ENCODE results near the gene DDX56. TPM values are rescaled to one million over a fixed set of nuclear protein-coding genes. Genes with fewer than 3 reads are reported as not detected.

DDX56 gene
- total RNA-seq, 6 experiments from 2014 or later = 31.8 to 42.2 (median 36.5) TPM

DNA sequence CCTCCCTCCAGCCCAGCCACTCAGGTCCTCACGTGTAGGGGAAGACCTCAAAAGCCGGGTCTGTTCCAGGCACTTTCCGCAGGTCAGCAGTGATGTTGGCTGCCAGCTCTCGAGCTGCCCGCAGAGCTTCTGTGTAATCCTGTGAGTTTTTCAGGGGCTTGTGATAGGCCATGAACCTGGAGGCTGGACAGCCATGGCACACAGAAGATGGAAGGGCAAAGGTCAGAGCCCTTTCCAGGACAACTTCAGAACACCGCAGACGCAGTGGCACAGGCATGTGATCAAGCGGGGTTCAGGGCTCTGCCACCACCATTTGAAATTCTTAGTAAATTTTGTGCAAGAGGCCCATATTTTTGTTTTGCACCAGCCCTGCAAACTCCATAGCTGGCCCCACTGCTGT lies 56.5 kb downstream of the DDX56 start:
- DNase-seq (peak in 1 of 3 donors; percentile 60), ATAC-seq (peak; percentile 37 to 85 (median 78))
- H3K4me3 ChIP-seq = no peak overlapping the region
- no peak for TF ChIP-seq CTCF (IDR thresholded peaks at IDR 0.05)
- TF ChIP-seq POLR2A (IDR thresholded peaks at IDR 0.05) = no peak
- H3K27me3 ChIP-seq = no peaks in the 10 kb centered on the region
- H3K4me1 ChIP-seq = peaks cover 0 to 8% (median 4%) of the 10 kb centered on the region in 4 donors
- H3K36me3 ChIP-seq = peaks cover 0 to 82% (median 18%) of the 10 kb centered on the region in 4 donors
- H3K27ac ChIP-seq = peak overlapping the region in 1 of 3 donors; percentile 31
- intact Hi-C loops (cut with DNase I) = no loop called here
- 33% methylated on average over 3 of the region's 8 CpGs for WGBS (ENCODE audit: insufficient coverage, low coverage, low lambda C conversion rate, missing lambda C conversion rate)
- no peaks in the 10 kb centered on the region for H3K9me3 ChIP-seq

Other genes starting within 250 kb of the DDX56 start
- gene CAMK2B, start 248.3 kb downstream of the DDX56 start, total RNA-seq = 1 to 10 TPM; 2.1 to 5.1 (median 3.3) TPM
- gene NUDCD3, start 83.2 kb downstream of the DDX56 start, total RNA-seq = 10 to 100 TPM; 24.4 to 47.1 (median 42.5) TPM
- 10 to 100 TPM; 17.0 to 49.8 (median 21.1) TPM for gene NPC1L1, start 32.6 kb downstream of the DDX56 start, total RNA-seq
- 10 to 100 TPM; 32.5 to 91.1 (median 41.7) TPM for gene TMED4, start 8.3 kb upstream of the DDX56 start, total RNA-seq
- 10 to 100 TPM; 46.6 to 63.2 (median 55.8) TPM for gene OGDH, start 32.7 kb upstream of the DDX56 start, total RNA-seq
- 10 to 100 TPM in 4 of 6 experiments, 1 to 10 TPM in 2; 8.6 to 36.3 (median 28.6) TPM for gene ZMIZ2, start 174.9 kb upstream of the DDX56 start, total RNA-seq
- gene PPIA, start 222.8 kb upstream of the DDX56 start, total RNA-seq = 1,000 to 10,000 TPM in 2 of 6 experiments, 100 to 1,000 TPM in 4; 530 to 1,528 (median 637) TPM